Right forelimb (tissue), 1 donor: ENCODE measurements around the gene LRCH3.
"Not testable (repeated sequence)": the region's sequence is repeated elsewhere in the genome, so short reads cannot be mapped to it uniquely, and the experiment has no call there.

ENCODE experiments used
- DNase-seq: peaks from one replicate; pipeline ENCODE4 v3.0.0-alpha.2; 2018

The LRCH3 gene

GRCh38 chr3:197837282-197837681 is 46.2 kb downstream of the LRCH3 start:
- DNase-seq: no peak

GRCh38 chr3:197841789-197842188 is 50.7 kb downstream of the LRCH3 start:
- DNase-seq: no peak

- DNase-seq: no peak
These were observed 55.4 kb downstream of the LRCH3 start for GRCh38 chr3:197846491-197846890.

GRCh38 chr3:197847866-197848401 is 56.9 kb downstream of the LRCH3 start:
- DNase-seq: no peak

- DNase-seq: no peak
These were observed 63.7 kb downstream of the LRCH3 start for GRCh38 chr3:197854596-197855343.

GRCh38 chr3:197855571-197855970 is 64.5 kb downstream of the LRCH3 start:
- DNase-seq: no peak

- no peak for DNase-seq
These were observed 65.3 kb downstream of the LRCH3 start for GRCh38 chr3:197856199-197856816.

GRCh38 chr3:197858133-197858532 is 67.1 kb downstream of the LRCH3 start:
- DNase-seq: no peak

- no peak for DNase-seq
These were observed 67.5 kb downstream of the LRCH3 start for GRCh38 chr3:197858598-197858997.

- DNase-seq: no peak
These were observed 75.0 kb downstream of the LRCH3 start for GRCh38 chr3:197866035-197866434.

- DNase-seq: no peak
These were observed 82.3 kb downstream of the LRCH3 start for GRCh38 chr3:197873329-197873728.

- no peak for DNase-seq
These were observed 83.0 kb downstream of the LRCH3 start for GRCh38 chr3:197874064-197874463.

GRCh38 chr3:197874653-197875052 is 83.6 kb downstream of the LRCH3 start:
- no peak for DNase-seq

GRCh38 chr3:197877902-197878301 is 86.8 kb downstream of the LRCH3 start:
- DNase-seq: no peak

- DNase-seq: no peak
These were observed 87.4 kb downstream of the LRCH3 start for GRCh38 chr3:197878427-197878826.

GRCh38 chr3:197880491-197881269 is 89.6 kb downstream of the LRCH3 start:
- no peak for DNase-seq

- DNase-seq: no peak
These were observed 90.4 kb downstream of the LRCH3 start for GRCh38 chr3:197881270-197881969.

- no peak for DNase-seq
These were observed 90.9 kb downstream of the LRCH3 start for GRCh38 chr3:197881970-197882338.

- DNase-seq: no peak
These were observed 91.5 kb downstream of the LRCH3 start for GRCh38 chr3:197882586-197882985.

GRCh38 chr3:197883541-197883940 is 92.5 kb downstream of the LRCH3 start:
- DNase-seq: no peak

GRCh38 chr3:197884330-197884729 is 93.3 kb downstream of the LRCH3 start:
- not testable (repeated sequence) for DNase-seq

- not testable (repeated sequence) for DNase-seq
These were observed 95.0 kb downstream of the LRCH3 start for GRCh38 chr3:197886052-197886451.
